Esophagus squamous epithelium (tissue), 4 donors: ENCODE results near the gene SRP68.

Experiments used
- POLR2A ChIP-seq, 4 donors: fragments of 450-650 bp; IDR thresholded peaks; one replicate each; pipeline ENCODE4 v1.6.1; 2017; ENCODE audit warnings: antibody characterized with exemption in 4 of 4, mild to moderate bottlenecking in 4 of 4, moderate library complexity in 3 of 4
- TF ChIP-seq, protein P1 (sequence below), 6 experiments: fragments of 450-650 bp in 4 of 6; fragments of 200-600 bp in 2 of 6; sonication (generic) in 2 of 6; IDR thresholded peaks; one replicate each; pipeline ENCODE4 v1.5.1; 2016 to 2019; ENCODE audit warnings: antibody characterized with exemption in 6 of 6, mild to moderate bottlenecking in 4 of 6, moderate library complexity in 4 of 6

DNA sequence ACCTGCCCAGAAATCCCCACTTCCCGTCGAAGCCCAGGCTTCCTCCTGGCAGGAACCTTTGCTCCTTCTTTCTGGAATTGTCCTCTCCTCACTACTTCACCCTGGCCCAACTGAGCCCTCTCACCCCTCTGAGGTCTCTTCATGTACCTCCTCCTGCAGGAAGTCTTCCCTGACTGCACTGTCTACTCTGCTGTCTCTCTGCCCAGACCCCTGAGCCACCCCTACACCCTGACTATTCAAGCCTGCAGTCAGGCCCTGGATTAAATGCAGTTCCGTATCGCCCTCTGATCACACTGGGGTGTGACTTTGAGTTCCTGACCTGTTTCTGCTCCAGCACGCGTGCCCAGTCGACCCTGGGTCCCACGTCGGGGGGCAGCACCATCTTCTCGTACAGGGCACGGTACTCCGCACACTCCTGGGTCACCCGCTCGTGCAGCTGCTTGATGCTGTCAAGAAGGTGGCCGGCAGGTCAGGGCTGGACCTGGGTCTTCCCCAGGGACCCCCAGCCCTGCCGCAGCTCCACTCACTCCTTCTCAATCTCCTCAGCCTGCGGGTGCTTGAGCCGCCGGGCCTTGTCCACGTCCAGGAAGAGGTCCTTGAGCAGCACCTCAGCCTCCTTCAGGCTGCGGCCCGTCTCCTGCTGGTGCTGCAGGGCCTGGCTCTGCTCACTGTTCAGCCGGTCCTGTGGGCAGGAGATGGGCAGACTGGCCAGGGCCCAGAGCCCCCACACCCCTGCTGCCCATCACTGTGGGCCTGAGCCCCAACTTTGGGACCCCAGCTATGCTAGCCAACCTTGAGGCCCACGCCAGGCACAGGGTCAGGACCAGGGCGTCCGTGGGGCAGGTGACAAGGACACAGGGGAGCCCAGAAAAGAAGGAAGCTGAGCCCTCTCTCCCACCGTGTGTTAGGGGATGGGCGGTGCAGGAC lies 49.1 kb downstream of the SRP68 start:
- TF ChIP-seq POLR2A (IDR thresholded peaks at IDR 0.05) = no peak
- TF ChIP-seq, protein P1, sequence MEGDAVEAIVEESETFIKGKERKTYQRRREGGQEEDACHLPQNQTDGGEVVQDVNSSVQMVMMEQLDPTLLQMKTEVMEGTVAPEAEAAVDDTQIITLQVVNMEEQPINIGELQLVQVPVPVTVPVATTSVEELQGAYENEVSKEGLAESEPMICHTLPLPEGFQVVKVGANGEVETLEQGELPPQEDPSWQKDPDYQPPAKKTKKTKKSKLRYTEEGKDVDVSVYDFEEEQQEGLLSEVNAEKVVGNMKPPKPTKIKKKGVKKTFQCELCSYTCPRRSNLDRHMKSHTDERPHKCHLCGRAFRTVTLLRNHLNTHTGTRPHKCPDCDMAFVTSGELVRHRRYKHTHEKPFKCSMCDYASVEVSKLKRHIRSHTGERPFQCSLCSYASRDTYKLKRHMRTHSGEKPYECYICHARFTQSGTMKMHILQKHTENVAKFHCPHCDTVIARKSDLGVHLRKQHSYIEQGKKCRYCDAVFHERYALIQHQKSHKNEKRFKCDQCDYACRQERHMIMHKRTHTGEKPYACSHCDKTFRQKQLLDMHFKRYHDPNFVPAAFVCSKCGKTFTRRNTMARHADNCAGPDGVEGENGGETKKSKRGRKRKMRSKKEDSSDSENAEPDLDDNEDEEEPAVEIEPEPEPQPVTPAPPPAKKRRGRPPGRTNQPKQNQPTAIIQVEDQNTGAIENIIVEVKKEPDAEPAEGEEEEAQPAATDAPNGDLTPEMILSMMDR (IDR thresholded peaks at IDR 0.05) = no peak
